Lung (tissue), 12 donors: ENCODE measurements around the gene ASIC1. TPM values are rescaled to one million over a fixed set of nuclear protein-coding genes. Genes with fewer than 3 reads are reported as not detected.

Experiments
- ATAC-seq: fragments of 200-7000 bp; cut with Tn5 transposase; one replicate; pipeline ENCODE4 v1.9.1; 2020; ENCODE audit warnings: moderate number of reproducible peaks; ENCODE audit not compliant: insufficient read depth, low FRiP score
- DNase-seq, 3 donors: peaks; one replicate each; pipeline ENCODE4 v3.0.0-alpha.2; 2013 to 2017
- H3K27ac ChIP-seq, 2 donors: one replicate each; pipeline ENCODE4 v1.5.1; 2013; ENCODE audit warnings: mild to moderate bottlenecking in 2 of 2, moderate library complexity in 2 of 2, control low read depth in 1 of 2, inconsistent platforms in 1 of 2, low read depth in 1 of 2, low read length in 1 of 2
- H3K27me3 ChIP-seq, 3 donors: one replicate each; pipeline ENCODE4 v1.5.1; 2013; ENCODE audit warnings: low read length in 2 of 3; ENCODE audit not compliant: control insufficient read depth in 3 of 3, insufficient read depth in 3 of 3
- H3K36me3 ChIP-seq, 4 donors: one replicate each; pipeline ENCODE4 v1.5.1; 2013; ENCODE audit warnings: low read length in 4 of 4, mild to moderate bottlenecking in 1 of 4, moderate library complexity in 1 of 4; ENCODE audit not compliant: control insufficient read depth in 4 of 4, insufficient read depth in 4 of 4
- H3K4me1 ChIP-seq, 5 donors: one replicate each; pipeline ENCODE4 v1.5.1; 2013; ENCODE audit warnings: low read length in 5 of 5, mild to moderate bottlenecking in 2 of 5, moderate library complexity in 1 of 5; ENCODE audit not compliant: control insufficient read depth in 5 of 5, insufficient read depth in 5 of 5
- H3K4me3 ChIP-seq: one replicate; pipeline ENCODE4 v1.5.1; 2013; ENCODE audit warnings: mild to moderate bottlenecking, control low read depth, moderate library complexity
- H3K9ac ChIP-seq, 2 donors: one replicate each; pipeline ENCODE4 v1.5.1; 2013; ENCODE audit warnings: low read length in 2 of 2, control low read depth in 1 of 2; ENCODE audit not compliant: insufficient read depth in 1 of 2
- H3K9me3 ChIP-seq, 4 donors: one replicate each; pipeline ENCODE4 v1.5.1; 2013; ENCODE audit warnings: low read length in 3 of 4, mild to moderate bottlenecking in 1 of 4, moderate library complexity in 1 of 4; ENCODE audit not compliant: control insufficient read depth in 4 of 4, insufficient read depth in 3 of 4
- whole genome bisulfite sequencing, 2 donors: extraction: QIAGEN DNeasy Blood & Tissue Kit; methylation state at CpG; one replicate each; pipeline ENCODE4 v1.1.7; 2013; 5-methylcytosine and 5-hydroxymethylcytosine counted together
- polyA plus RNA-seq, 2 donors: library from polyadenylated mRNA; stranded (reverse); fragments of 200-250 nt; gene quantifications; one replicate each; pipeline ENCODE4 v1.2.1, GENCODE V29; 2013
- total RNA-seq, 2 donors: library from RNA; depleted of rRNA in 1 of 2; stranded (reverse); fragments of >200 nt in 1 of 2; gene quantifications; one replicate each; pipeline ENCODE4 v1.2.1, GENCODE V29; 2014 to 2021
- TF ChIP-seq, protein P1 (sequence below): IDR thresholded peaks from 2 replicates; pipeline ENCODE4 v1.5.1; 2012; ENCODE audit warnings: mild to moderate bottlenecking; ENCODE audit errors: control extremely low read depth, extremely low read depth
- donor health status: control.
- donor health status: control.
- donor health status: Bipolar disorder and iron deficiency.
- donor health status: healthy.
- donor health status: DM: yes; HTN: yes; CAD: no.

ASIC1 gene
- total and polyA plus RNA-seq, 4 donors, result 0.41 to 2.0 (median 1.3) TPM

DNA sequence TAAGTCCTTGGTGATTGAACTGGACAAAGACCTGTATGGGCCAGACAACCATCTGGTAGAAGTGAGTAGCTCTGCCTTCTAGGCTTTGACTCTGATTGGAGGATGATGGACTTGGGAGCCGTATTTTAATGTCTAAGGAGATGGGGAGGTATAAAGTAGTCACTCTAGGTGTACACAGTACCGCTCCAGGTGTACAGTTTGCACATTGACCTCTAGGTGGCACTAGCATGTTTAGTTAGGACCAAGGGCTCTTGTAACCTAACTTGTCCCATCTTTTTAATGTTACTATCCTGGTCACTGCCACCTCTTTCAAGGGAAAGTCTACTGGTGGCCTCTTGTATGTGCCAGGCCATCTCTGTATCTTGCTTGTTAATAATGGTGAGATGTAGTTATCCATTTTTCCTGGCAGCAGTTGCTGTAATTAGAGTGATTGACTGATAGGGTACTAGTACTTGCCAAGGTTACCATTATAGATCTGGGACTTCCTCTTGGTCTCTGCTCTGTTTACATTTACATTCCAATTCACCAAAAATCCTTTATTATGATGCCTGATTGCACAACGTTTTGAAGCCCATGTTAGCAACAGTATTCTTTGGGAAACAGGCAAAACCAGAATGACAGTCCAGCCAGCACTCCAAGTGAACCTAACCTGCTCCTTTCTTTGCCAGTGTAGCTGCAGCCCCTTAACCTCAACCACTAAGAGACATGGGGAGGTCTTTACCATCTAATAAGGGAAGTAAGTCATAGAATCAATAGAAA lies 31.4 kb downstream of the ASIC1 start:
- no peak overlapping the region for H3K9ac ChIP-seq
- no peak for ATAC-seq
- peaks cover 18 to 35% (median 29%) of the 10 kb centered on the region in 4 donors for H3K36me3 ChIP-seq
- no peaks in the 10 kb centered on the region for H3K27me3 ChIP-seq
- H3K9me3 ChIP-seq, result no peaks in the 10 kb centered on the region
- H3K4me3 ChIP-seq, result no peak overlapping the region
- TF ChIP-seq, protein P1, sequence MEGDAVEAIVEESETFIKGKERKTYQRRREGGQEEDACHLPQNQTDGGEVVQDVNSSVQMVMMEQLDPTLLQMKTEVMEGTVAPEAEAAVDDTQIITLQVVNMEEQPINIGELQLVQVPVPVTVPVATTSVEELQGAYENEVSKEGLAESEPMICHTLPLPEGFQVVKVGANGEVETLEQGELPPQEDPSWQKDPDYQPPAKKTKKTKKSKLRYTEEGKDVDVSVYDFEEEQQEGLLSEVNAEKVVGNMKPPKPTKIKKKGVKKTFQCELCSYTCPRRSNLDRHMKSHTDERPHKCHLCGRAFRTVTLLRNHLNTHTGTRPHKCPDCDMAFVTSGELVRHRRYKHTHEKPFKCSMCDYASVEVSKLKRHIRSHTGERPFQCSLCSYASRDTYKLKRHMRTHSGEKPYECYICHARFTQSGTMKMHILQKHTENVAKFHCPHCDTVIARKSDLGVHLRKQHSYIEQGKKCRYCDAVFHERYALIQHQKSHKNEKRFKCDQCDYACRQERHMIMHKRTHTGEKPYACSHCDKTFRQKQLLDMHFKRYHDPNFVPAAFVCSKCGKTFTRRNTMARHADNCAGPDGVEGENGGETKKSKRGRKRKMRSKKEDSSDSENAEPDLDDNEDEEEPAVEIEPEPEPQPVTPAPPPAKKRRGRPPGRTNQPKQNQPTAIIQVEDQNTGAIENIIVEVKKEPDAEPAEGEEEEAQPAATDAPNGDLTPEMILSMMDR, result peak; percentile 59
- H3K27ac ChIP-seq, result no peak overlapping the region
- peak in 2 of 3 donors; percentile 33 to 46 for DNase-seq
- H3K4me1 ChIP-seq, result peaks cover 0 to 4% (median 0%) of the 10 kb centered on the region in 5 donors
- WGBS, 2 donors, result 30 to 39% methylated on average over 3 of the region's 3 CpGs

DNA sequence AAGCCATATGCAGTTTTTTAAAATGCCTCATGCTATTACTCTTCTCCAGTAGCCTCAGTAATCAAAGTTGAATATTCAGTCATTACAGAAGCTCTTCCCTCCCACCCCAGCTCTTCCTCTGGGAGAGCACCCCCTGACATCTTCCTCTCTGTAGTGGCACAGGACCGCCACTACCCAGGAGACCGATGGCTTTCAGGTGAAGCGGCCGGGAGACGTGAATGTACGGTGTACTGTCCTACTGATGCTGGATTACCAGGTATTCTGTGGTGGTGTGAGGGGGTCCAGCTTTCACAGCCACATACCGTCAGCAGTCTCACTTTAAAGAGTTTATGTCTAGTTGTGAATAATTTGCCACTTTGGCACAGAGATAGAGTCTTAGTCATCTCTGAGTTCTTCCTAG lies 32.3 kb downstream of the ASIC1 start:
- WGBS, 2 donors, result 97% methylated on average over 7 of the region's 7 CpGs
- Histone ChIP-seq H3K9me3 (no peaks in the 10 kb centered on the region), H3K4me1 (peaks cover 0 to 4% (median 0%) of the 10 kb centered on the region in 5 donors), H3K27ac (no peak overlapping the region), H3K36me3 (peaks cover 26 to 42% (median 34%) of the 10 kb centered on the region in 4 donors), H3K9ac (no peak overlapping the region), H3K4me3 (no peak overlapping the region), H3K27me3 (no peaks in the 10 kb centered on the region)
- TF ChIP-seq, protein P1, result no peak
- DNase-seq (no peak), ATAC-seq (no peak)

DNA sequence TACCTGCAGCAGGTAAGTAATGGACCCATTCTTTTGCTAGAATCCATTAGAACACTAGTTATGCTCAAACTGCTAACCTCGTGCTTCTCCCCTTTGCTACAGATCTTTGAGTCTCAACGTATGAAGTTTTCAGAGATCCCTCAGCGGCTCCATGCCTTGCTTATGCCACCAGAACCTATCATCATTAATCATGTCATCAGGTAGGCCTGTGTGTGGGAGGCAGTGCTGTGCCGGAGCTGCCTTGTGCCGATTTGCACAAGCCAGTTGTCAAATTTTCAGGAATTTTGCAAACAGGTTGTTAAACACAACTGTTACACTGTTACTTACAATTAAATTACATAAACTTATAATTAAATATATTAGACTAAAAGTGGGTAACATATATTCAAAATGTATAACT lies 33.0 kb downstream of the ASIC1 start:
- H3K27me3 ChIP-seq, result no peaks in the 10 kb centered on the region
- no peak overlapping the region for H3K9ac ChIP-seq
- H3K27ac ChIP-seq, result no peak overlapping the region
- H3K4me1 ChIP-seq, result peaks cover 0 to 4% (median 0%) of the 10 kb centered on the region in 5 donors
- no peaks in the 10 kb centered on the region for H3K9me3 ChIP-seq
- TF ChIP-seq, protein P1, result no peak
- no peak for ATAC-seq
- no peak overlapping the region for H3K4me3 ChIP-seq
- peaks cover 28 to 42% (median 36%) of the 10 kb centered on the region in 4 donors for H3K36me3 ChIP-seq
- WGBS, 2 donors, result 94 to 99% methylated on average over 5 of the region's 5 CpGs
- DNase-seq, result no peak

DNA sequence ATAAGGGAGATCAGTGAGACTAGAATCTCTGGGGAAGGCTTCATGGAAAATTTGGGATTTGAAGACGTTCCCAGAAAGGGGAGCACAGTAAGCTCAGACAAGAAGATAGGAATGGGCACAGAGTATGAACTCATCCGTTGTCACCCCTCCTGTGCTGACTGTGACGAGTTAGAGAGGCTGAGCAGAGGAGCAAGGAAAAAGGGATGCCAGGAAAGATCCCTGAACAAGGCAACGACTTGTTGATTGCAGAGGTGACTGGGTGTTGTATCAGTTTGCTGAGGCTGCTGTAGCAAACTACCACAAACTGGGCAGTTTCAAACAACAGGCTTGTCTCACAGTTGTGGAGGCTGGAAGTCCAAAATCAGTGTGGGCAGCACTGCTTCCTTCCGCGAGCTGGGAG lies 40.6 kb downstream of the ASIC1 start:
- Histone ChIP-seq H3K27ac (no peak overlapping the region), H3K9ac (no peak overlapping the region), H3K27me3 (no peaks in the 10 kb centered on the region), H3K36me3 (peaks cover 43 to 53% (median 50%) of the 10 kb centered on the region in 4 donors), H3K9me3 (no peaks in the 10 kb centered on the region), H3K4me3 (no peak overlapping the region), H3K4me1 (no peaks in the 10 kb centered on the region)
- DNase-seq (no peak), ATAC-seq (no peak)
- 92 to 98% methylated on average over 6 of the region's 6 CpGs for WGBS, 2 donors
- TF ChIP-seq, protein P1, result no peak
